RKO (cell line): Measurements from ENCODE around the gene SNX22.

ENCODE experiments used
- DNase-seq: peaks from one replicate; pipeline ENCODE4 v3.0.0-alpha.2; 2016; ENCODE audit warnings: low spot score

Gene SNX22

GRCh38 chr15:64134345-64134829 is 17.1 kb upstream of the SNX22 start:
- no peak for DNase-seq

DNA sequence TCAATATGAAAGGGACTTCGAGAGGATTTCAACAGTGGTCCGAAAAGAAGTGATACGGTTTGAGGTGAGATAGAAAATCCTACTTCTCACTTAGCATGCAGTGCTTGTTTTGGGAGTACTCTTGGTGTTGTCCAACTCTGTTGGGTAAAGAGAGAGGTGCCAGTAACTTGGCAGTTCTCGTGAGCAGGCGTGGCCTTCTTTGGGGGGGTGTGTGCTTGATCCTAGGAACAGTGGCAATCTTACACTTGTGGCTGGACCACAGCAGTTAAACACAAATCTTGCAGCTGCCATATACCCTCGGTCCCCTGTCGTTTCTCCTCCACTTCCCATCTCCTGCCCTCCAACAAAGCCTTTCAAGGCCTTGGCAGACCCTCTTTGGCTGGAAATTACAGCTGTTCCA is 15.2 kb upstream of the SNX22 start:
- DNase-seq = no peak

GRCh38 chr15:64137226-64137833 is 14.2 kb upstream of the SNX22 start:
- DNase-seq = no peak

DNA sequence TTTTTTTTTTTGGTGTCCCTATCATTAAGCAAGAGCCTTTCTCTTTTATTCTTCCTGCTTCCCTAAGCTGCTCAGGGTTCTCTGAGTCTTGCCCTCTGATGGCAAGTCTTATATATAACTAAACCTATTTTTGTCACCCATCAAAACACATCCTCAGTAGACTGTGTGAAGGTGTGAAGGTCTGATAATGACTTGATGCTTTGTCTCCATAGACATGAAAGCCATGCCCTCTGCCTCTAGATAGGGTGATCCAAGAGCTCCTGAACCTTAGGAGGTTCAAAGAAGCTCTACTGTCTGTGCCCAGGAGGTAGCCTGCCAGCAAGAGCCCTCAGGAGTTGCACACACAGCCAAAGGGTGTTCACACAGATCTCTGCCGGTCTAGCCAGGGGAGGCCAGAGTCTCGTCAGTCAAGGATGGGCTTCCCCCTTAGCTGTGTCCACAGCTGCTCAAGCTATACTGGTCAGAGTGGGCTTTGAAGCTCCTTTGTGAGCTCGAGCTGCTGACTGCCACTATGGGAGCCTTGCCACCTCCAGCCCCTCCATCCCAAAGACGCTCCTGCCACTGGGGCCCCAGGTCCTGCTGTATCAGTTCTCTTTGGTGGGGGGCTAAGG is 13.1 kb upstream of the SNX22 start:
- DNase-seq = no peak

DNA sequence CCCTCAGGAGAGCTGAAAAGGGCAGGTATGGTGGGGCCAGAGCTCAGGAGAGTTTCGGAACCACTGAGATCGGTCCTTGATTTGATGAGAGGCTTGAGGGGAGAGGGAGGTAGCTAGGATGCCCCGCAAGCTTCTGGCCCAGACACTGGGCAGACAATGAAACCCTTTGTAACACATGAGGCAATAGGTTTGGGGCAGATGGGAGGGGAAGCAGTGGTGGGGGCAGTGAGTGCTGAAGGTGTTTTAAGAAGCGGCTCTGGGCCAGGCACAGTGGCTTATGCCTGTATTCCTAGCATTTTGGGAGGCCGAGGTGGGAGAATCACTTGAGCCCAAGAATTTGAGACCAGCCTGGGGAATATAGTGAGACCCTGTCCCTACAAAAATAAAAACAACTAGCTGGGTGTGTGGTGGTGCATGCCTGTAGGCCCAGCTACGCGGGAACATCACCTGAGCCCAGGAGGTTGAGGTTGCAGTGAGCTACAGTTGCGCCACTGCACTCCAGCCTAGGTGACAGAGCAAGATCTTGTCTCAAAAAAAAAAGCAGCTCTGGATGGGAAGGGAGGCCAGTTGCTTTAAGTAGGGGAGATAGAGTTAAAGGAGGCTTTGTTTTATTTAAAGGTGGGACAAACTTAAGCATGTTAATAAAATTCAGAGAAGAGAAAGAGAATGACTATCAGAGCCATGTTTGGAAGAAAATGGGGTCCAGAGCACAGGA is 9.6 kb upstream of the SNX22 start:
- no peak for DNase-seq

GRCh38 chr15:64143276-64143675 is 8.3 kb upstream of the SNX22 start:
- DNase-seq = no peak

DNA sequence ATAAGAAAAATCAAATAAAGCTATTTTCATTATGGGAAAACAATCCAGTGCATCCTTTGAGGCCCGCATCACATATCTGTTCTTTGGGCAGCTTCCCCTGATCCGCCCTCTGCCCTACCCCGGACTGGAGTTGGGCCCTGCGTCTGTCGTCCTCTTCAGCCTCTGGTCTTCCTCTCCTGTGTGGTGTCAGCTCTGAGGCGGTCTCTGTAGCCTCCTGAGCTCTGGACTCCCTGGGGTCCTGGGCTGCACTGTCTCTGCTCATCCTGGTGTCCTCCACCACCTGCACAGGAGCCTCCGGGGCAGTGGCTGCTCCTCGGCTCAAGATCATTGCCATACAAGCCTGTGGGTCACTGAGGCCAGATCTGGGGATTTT is 7.4 kb upstream of the SNX22 start:
- DNase-seq = no peak

DNA sequence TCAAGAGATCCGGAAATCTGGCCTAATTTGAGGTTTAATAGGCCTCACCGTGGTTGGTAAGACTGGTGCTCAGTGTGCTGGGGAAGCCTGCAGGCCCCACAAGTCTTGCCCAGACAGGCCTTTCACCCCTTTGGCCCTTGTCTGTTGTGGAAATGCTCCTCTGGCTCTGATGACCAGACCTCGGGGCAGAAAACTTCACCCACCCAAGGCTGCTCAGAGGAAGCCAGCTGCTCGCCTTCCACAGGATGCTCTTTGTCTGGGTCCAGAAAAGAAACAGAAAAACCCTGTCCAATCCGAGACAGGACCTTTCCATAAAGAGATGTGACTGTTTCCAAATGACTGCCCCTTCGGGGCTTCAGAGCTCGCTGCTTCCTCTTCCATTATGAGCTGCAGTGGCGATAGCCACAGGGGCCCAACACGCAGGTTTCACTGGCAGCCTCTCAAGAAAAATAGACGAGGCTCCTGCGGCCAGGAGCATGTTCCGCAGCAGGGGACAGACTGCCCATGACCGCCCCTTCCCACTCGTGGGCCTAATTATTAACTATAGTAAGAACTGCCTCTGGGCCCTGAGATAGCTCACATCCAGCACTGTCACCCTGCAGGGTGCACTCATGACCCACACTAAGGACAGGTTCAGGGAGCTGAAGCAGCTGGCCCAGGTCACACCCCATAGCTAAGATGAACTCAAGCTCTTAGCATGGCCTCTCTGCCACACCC is 6.8 kb upstream of the SNX22 start:
- no peak for DNase-seq

DNA sequence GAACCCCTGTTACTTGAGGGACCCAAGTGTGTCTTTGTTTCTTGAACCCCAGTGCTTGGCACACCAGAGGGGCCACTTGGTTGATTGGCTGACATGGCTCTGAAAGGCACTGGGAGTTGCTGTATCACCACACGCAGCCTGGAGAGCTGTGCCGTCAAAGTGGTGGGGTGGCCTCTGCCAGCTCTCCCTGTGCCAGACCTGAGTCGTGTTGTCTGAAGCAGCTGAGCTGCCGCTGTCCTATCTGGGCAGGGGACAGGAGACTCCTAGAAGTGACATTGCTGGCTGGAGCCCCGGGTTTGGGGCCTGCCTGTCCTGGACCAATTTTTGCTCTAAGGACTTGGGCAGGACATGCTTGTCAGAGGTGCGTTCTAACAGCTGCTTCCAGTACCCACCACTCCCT is 5.5 kb upstream of the SNX22 start:
- no peak for DNase-seq

DNA sequence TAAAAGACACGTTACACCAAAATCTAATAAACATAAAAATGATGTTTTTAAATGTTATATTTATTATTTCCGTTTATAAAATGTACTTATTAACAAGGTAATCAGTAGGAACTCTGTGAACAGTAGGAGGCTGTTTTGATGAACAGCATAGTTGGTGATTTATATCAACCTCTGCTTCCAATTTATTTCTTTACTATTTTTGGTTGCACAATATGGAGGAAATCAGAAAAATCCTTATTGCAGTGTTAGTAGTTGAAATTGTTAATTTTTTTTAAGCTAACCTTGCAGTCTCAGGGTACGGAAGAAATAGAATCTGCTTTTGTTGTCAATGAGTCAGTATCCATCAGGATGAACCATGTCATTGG is 5.0 kb upstream of the SNX22 start:
- DNase-seq = no peak

DNA sequence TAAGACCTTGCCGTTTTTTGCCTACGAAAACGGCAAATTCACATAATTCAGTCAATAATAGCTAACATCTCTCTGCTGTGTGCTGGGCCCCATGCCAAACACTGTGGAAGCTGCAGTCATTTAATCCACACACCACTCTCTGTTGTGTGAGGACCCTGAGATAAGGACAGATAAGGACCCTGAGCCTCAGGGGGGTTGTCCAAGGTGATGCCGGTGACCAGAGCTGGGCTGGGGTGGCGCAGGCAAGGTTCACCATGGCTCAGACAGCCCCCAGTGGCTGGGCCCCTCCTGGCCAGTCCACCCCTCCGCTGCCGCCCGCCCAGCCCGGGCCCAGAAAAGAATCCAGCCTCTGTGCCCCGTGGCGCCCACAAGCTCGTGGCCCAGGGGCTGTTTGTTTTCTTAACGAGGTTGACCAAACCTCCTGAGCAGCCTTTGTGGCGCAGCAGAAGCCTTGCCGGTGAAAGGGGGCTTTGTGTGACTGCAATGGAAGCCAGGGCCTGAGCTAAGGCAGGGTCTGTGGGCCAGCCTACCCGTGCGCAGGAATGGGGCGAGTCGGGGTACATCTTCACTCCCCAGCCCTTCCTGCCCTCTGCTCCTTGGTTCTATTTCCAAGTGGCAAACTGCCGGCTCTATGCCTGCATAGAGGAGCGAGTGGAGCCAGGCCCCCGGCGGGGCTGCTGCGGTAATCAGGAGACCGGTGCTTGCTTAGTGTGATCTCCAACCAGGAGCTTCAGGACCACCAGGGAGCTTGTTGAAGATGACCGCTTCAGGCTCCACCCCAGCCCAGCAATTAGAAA is 4.4 kb upstream of the SNX22 start:
- no peak for DNase-seq

DNA sequence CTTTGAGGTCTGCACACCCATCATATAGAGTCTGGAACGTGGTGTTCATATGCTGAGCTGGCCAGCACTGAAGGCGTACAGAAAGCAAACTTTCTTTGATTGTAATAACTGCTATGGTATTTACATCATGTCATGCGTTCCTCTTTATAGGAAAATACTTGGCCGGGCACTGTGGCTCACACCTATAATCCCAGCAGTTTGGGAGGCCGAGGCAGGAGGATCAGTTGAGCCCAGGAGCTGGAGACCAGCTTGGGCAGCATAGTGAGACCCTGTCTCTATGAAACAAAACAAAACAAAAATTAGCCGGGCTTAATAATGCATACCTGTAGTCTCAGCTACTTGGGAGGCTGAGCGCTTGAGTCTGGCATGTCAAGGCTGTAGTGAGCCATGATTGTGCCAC is 3.4 kb upstream of the SNX22 start:
- no peak for DNase-seq

DNA sequence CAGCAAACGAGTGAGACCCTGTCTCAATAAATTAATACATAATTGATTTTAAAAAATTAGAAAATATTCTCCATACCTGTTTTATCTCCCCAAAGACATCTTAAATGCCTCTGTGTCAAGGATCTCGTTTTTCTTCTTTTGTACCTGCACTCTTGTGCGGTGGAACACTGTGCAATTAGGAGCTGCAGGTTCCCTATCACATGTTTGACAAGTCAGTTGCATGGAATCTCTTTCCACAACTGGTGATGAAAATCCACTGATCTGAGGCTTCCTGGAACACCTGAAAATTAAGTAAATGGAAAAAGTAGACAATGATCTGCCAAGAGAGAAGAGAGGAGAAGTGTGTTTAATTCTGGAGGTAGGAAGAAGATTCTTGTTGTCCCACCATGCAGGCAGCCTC is 3.0 kb upstream of the SNX22 start:
- no peak for DNase-seq

DNA sequence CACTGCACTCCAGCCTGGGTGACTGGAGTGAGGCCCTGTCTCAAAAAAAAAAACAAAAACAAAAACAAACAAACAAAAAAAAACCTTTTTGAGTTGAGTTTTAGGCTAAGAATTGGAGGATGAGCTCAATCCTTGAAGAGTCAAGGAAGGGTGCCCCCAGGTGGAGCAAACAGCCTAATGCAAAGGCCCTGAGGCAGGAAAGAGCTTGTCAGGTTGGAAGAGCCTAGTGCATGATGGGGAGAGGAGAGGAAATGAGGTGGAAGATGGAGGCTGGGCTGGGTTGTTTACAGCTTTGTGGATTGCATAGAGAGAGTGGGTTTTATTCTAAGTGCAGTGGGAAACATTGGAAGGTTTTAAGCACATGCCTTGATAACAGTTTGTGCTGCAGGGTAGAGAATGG is 2.1 kb upstream of the SNX22 start:
- peak; percentile 41 for DNase-seq

GRCh38 chr15:64149893-64150578 is 1.5 kb upstream of the SNX22 start:
- DNase-seq = no peak

- no peak for DNase-seq
These were observed 1.2 kb downstream of the SNX22 start for GRCh38 chr15:64152507-64153387.

DNA sequence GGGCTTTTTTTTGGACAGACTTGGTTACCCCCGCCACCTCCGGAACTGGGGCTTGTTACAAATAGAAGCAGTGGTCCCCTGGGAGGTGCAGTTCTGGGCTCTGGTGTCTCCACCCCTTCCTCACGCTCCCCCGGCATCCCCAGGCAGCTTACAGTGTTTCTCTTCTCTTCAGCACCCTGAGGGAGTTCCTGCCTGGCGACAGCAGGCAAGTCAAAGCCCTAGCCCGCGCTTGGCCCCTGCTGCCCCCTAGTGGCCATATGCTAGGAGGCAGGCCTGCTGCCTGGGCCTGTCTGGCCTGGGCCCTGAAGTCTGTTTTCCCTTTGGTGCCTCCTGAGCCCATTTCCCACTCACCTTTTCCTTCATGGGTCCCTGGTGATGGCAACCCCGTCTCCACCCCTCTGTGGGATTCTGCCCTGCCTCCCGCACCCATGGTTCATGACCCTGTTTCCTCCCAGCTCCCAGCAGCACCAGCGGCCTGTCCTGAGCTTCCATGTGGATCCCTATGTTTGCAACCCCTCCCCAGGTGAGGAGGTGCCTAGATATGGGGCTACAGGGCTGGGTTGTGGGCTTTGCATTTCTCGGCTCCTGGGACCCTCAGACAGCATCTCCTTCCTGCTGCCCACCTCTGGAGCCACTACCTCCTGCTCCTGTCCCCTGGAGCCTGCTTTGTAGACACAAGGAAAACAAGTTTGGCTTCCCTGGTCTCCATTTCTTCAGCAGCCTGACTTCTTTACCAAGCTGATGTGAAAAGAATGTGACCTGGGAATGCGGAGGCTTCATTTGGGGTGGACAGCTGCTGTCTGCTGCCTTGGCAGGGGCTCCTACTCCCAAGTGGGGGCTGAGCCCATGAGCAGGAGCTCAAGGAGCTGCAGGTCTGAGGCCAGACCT is 2.2 kb downstream of the SNX22 start:
- peak; percentile 82 for DNase-seq

DNA sequence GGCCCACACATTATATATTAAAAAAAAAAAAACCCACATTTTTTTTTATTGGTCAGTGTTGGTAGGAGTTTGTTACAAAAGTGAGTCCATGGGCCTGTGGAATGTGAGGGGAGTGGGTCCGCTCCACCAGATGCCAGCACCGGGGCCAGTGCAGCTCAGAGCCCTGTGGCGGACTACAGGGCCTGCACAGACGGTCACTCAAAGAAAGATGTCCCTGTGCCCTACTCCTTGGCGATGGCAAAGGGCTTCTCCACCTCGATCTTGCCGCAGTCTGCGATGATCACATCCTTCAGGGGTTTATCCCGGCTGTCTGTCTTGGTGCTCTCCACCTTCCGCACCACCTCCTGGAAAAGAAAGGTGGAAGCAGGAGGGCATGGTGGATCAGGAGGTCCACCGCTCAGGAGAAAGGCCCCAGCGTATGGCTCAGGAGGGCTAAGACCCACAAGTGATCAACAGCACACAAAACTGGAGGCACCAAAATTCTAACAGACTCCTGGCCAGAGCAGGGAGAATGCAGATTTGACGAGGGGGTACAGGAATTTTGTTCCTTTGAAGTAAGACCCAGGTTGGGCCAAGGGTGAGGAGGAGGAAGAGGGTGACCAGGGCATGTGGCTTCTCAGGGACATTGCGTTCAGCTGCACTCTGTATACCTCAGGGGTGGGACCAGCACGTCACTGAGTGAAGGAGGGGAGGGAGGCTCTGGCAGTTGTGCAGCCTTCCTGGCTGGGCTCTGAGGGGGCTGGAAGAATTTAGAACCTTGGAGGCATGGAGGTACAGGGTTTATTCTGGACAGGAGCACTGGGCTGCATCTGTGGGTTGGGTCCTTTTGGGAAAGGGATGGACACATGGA is 4.5 kb downstream of the SNX22 start:
- DNase-seq = no peak
